GM12892 (cell line): ENCODE results near the gene PTER.
A peak's percentile ranks its signal among the peaks of the same experiment; 100 is the strongest.

Experiments used
- DNase-seq: peaks from one replicate; pipeline ENCODE4 v3.0.0; 2011; ENCODE audit not compliant: insufficient read length
- FAIRE-seq: peaks from 2 replicates; lab custom pipeline; 2011; peaks lifted over from hg19 to GRCh38; lab: Jason Lieb, UNC
- POLR2A ChIP-seq: IDR thresholded peaks from 2 replicates; pipeline ENCODE4 v1.6.1; 2011; ENCODE audit warnings: low read depth, low read length, control low read depth
- POLR2AphosphoS5 ChIP-seq: IDR thresholded peaks from 2 replicates; pipeline ENCODE4 v1.6.1; 2011; ENCODE audit warnings: low read depth, low read length, control low read depth
- TAF1 ChIP-seq: IDR thresholded peaks from 2 replicates; pipeline ENCODE4 v1.6.1; 2011; ENCODE audit warnings: low read depth, mild to moderate bottlenecking, control low read depth, low read length, borderline replicate concordance

Gene PTER

DNA sequence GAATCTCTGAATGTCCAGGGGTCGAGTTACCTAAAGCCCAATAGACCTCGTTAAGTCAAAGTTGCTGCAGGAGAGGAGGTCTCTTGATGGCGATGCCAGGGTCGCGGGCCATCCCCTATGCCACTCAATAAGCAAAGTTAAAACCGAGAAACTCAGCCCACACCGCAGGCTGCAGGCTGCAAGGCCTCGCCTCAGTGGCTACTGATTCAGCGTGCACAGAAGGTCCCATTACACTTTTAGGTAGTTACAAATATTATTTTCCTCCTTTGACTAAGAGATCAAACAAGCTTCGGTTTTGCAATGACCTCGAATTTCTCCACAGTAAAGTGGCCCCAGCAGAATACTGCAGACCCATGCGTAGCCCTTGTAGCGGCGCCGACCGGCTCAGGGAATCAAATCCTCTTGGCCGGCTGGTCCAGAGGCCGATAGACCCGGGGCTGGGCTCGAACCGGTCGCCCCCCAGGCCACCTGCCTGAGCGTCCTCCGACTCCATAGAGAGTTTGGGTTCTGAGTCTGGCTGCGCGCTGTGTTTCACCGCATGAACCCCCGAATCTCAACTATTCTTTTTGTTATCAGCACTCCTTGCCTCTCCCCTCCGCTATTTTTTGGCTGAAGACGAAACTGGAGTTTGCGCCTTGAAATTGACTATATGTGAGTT is 82.6 kb downstream of the PTER start:
- TF ChIP-seq TAF1 (no peak), POLR2A (no peak), POLR2AphosphoS5 (no peak)
- FAIRE-seq (peak; percentile 79), DNase-seq (peak; percentile 20)

DNA sequence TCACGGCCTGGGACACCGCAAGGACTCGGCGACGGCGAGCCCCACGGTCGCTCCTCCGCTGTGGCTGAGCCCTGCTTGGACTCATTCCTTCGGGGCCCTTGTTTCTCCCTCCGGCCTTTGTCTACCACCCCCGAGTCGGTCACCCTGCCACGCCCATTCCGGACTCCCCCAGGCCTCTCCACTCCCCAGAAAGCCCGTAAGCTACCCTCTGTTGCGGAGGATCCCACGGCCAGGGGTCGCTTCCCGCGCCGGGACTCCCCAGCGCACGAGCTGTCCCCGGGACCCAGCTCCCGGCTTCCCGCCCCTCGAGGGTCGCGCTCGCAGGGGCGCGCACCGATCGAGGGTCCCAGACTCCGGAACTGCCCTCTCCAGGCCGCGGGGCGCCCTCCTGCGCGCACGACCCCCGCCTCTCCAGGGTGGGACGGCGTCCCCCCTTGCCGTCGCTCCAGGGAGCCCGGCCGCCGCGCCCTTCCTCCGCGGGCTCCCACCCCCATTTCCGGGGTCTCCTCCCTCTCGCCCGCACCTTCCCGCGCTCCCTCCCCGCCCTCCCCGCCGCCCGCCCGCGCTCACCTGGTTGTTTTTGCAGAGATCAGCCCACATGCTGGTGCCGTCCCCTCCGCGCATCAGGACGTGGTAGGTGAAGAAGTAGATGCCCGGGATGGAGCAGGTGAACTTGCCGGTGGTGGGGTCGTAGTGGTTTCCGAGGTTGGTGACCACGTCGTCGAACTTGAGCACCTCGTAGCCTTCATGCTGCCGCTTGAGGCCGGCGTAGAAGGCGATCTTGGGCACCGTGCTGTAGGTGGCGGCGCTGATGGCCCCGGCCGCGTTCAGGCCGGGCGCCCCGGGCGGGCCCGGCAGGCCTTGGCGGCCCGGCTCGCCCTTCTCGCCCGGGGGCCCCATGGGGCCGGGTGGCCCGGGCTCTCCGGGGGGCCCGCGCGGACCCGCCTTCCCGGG is 83.4 kb downstream of the PTER start:
- FAIRE-seq (no peak), DNase-seq (peak; percentile 23)
- TF ChIP-seq POLR2A, result no peak
- no peak for TF ChIP-seq POLR2AphosphoS5
- TF ChIP-seq TAF1, result no peak

DNA sequence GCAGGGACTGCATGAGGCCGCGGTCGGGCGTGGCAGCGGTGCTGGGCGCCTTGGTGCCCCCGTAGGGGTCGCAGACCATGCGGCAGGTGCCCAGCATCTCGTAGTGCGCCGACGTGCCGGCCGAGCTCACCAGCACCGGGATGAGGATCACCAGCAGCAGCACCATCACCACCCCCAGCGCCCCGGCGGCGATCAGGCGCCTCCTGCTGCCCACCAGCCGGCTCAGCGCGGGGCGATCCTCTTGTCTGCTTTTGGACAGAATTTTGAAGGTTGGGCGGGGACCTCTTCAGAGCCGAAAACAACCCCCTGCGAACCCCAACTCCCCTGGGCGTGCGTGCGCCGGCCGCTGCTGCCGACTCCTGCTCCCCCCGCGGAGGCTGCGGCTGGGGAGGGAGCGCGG is 84.1 kb downstream of the PTER start:
- TF ChIP-seq POLR2AphosphoS5 (no peak), TAF1 (no peak), POLR2A (no peak)
- DNase-seq, result peak; percentile 46
- FAIRE-seq, result no peak

- DNase-seq, result peak; percentile 25
- peak; percentile 17 for FAIRE-seq
- TF ChIP-seq TAF1, result no peak
- TF ChIP-seq POLR2A, result no peak
- no peak for TF ChIP-seq POLR2AphosphoS5
Observed at GRCh38 chr10:16521311-16522016, 84.7 kb downstream of the PTER start, which contains the start of gene C1QL3. Gene C1QL3 (minus strand): TSS chr10:16521879. CDS start chr10:16521065, 814 bp downstream.

GRCh38 chr10:16527452-16527851 is 90.6 kb downstream of the PTER start:
- FAIRE-seq, result no peak
- no peak for DNase-seq
- TF ChIP-seq POLR2A (no peak), POLR2AphosphoS5 (no peak), TAF1 (no peak)

DNA sequence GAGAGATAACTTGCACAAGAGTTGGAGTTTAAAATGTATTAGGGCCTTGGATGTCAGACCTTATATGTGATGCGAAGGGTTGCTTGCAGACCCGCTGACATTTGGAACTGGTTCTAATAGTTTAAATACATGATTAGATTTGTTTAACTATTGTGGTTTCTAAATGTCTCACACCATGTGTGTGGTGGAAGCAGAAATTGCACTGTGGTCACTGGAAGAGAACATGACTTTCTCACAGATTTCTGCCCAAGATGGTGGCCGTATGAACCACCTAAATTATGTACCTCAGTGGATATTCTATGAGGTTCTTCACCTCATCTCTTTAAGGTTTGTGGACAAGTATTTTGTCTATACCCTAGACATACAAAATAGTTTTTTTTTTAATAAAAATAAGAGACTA is 93.0 kb downstream of the PTER start:
- FAIRE-seq, result no peak
- no peak for DNase-seq
- TF ChIP-seq POLR2A (no peak), TAF1 (no peak), POLR2AphosphoS5 (no peak)

- FAIRE-seq, result no peak
- TF ChIP-seq POLR2AphosphoS5 (no peak), POLR2A (no peak), TAF1 (no peak)
Observed at GRCh38 chr10:16536155-16536554, 99.3 kb downstream of the PTER start.

GRCh38 chr10:16544099-16544498 is 107.3 kb downstream of the PTER start:
- no peak for TF ChIP-seq POLR2A
- no peak for TF ChIP-seq TAF1
- no peak for TF ChIP-seq POLR2AphosphoS5
- DNase-seq, result no peak

More at GRCh38 chr10:16536155-16536554, 99.3 kb downstream of the PTER start:
- DNase-seq, result no peak

DNA sequence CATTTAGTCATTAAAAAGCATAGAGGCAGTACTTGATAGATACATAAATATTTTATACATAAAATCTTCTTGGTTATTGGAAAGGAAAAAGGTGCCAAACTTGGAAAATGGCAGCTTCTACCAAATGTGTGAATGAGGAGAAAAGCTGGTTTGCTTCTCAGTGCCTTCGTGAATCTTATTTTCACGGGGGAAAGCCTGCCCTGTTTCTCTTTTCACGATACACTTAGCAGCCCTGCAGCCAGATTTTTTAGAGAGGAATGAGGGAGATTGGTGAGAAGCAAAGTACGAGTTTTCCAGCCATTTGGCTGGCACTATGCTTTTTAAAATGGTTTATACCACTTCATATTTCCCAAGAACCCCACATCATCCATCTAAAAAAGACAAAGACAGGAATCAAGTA is 107.8 kb downstream of the PTER start:
- FAIRE-seq (no peak), DNase-seq (no peak)
- no peak for TF ChIP-seq POLR2AphosphoS5

More at GRCh38 chr10:16544099-16544498, 107.3 kb downstream of the PTER start:
- no peak for FAIRE-seq

- peak; percentile 24 for DNase-seq
- no peak for FAIRE-seq
- no peak for TF ChIP-seq TAF1
- no peak for TF ChIP-seq POLR2A
- TF ChIP-seq POLR2AphosphoS5, result no peak
Observed at GRCh38 chr10:16545116-16545736, 108.4 kb downstream of the PTER start.

DNA sequence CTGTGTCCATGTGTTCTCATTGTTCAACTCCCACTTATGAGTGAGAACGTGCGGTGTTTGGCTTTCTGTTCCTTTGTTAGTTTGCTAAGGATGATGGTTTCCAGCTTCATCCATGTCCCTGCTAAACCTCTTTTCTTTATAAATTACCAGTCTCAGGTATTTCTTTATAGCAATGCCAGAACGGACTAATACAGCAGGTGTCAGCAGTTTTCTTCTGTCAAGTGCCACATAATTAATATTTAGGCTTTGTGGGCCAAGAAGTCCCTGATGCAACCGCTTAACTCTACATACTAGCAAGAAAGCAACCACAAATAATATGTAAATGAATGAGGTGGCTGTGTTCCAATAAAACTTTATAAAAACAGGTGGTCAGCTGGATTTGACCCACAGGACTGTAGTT is 111.2 kb downstream of the PTER start:
- FAIRE-seq, result no peak
- no peak for TF ChIP-seq POLR2AphosphoS5
- no peak for TF ChIP-seq POLR2A
- TF ChIP-seq TAF1, result no peak
- no peak for DNase-seq
